HG02973 (cell line): Measurements from ENCODE around the gene HPD.

Source experiments
- ATAC-seq: cut with Tn5 transposase; IDR thresholded peaks from one replicate; pipeline ENCODE4 v1.9.1; 2021; ENCODE audit warnings: moderate library complexity; ENCODE audit not compliant: unreplicated experiment

Gene HPD

DNA sequence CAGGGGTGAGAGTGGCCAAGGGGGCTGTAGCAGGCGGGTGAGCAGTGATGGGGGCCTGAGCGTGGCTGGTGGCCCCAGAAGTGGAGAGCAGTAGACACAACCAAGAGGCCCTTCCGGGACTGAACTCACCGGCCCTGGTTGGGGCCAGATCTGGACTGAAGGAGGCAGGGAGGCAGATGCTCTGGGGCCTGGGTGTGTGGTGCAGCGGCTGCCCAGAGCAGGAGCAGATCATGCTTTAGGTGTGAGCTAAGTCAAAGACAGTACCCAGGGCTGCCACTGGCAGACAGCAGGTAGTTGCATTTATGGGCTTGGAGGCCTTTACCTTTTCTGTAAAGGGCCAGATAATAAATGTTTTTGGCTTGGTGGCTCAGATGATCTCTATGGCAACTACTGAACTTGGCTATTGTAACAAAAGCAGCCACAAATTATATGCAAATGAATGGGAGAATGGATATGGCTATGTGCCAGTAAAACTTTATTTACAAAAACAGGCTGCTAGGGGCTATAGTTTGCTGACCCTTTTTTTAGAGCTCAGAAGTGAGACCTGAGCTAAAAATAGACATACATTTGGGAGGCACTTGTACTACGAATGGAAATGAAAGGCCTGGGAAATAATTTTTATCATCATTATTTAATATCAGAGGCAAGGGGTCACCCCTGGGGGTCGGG, 29.3 kb downstream of the HPD start:
- no peak for ATAC-seq

DNA sequence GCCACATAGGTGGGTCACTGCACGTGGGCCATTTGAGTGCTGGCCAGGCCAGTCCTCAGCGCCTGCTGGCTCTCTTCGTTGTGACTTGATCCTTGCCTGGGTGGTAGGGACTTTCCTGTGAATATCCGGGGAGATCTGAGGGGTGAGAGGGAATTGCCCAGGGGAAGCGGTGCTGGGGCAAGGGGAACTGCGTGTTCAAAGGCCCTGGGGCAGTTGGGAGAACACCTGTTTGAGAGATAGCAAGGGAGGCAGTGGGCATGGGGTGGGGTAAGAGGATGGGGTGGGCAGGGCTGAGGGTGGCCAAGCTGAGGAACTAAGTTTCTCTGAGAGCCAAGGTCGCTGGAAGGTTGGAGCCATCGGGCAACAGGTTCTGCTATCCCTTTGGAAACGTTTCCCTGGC, 29.8 kb downstream of the HPD start:
- no peak for ATAC-seq

DNA sequence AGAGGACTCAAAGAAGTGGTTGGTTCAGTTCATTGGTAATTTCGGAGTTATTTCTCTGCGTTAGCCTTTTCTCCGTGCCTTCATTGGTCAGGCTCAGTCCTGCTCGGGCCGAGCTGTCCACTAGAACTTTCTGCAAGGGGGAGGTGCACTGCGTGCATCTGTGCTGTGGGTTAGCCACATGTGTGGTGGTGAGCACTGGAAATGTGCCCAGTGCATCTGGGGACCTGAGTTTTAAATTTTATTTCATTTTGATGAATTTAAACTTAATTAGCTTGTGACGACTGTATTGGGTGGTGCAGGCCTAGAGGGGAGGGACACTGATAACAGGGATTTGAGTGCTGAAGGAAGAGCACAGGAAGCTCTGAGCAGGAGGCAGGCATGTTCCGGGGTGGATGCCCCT, 30.4 kb downstream of the HPD start:
- ATAC-seq: no peak

DNA sequence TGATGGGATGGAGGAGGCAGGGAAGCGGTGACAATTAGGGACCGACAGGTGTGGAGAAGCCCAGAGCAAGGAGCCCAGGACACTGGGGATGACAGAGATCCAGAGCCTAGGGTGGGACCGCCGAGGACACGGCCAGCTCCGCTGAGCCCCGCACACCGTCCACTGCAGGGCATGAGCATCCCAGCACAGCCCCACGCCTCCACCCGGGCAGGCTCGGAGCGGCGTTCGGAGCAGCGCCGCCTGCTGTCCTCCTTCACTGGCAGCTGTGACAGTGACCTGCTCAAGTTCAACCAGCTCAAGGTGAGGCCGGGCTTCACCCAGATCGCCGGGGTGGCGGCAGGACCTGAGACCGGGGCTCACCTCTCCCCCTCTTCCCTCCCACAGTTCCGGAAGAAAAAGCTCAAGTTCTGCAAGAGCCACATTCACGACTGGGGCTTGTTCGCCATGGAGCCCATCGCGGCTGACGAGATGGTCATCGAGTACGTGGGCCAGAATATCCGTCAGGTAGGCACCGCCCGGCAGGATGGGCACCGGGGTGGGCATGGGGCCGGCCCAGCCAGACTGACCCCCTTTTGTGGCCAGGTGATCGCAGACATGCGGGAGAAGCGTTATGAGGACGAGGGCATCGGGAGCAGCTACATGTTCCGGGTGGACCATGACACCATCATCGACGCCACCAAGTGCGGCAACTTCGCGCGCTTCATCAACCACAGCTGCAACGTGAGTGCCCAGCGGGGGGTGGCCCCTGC, 31.1 kb downstream of the HPD start:
- ATAC-seq: no peak

DNA sequence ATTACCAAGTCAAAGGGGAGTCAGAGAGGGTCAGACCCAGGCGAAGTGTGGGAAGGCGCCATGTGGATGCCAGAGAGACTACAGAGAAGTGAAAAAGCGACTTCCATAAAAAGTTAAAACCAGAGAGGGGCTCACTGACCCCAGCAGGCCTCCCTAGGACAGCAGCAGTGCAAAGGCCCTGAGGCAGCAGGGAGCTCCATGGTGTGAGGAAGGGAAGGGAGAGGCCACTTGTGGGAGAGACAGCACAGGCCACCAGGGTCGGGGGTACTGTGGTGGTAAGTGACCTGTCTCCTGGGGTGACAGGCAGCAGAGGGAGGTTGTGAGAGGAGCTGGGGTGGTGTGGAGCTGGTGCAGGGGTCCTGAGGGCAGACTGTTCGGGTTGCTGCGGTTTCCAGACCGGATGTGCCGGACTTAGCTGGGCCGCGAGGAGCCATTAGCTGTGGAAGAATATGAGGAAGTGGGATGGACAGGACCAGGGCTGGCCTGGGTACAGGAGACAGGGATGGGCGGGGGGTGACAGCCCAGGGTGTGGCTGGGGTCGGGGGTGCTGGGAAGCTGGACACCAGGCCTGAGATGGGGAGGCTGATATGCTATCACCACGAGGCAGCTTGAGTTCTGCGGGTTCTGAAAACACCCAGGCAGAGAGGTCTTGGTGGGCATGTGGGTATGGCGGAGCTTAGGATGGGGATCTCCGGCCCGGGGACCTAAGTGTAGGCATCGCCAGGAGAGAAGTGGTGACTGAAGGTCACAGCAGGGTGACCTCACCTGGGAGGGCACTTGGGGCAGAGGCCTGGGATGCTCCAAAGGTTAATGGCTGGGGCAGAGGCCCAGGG, 32.1 kb downstream of the HPD start:
- ATAC-seq: no peak

DNA sequence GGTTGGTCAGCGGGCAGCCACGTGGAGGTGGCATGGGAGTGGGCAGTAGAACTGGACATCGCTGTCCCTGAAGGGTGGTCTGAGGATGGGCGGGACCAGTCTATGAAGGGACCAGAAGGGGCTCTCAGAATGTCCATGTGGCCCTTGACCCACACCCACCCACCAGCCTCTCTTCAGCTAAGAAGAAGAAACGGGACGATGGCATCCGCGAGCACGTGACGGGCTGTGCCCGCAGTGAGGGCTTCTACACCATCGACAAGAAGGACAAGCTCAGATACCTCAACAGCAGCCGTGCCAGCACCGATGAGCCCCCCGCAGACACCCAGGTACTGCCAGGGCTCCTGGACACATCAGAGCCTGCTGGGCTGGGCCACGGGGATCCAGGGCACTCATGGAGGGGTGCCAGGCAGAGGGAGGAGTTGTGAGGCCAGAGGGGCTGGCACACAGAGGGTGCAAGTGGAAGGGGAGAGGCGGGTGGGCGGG, 33.6 kb downstream of the HPD start:
- ATAC-seq: no peak

DNA sequence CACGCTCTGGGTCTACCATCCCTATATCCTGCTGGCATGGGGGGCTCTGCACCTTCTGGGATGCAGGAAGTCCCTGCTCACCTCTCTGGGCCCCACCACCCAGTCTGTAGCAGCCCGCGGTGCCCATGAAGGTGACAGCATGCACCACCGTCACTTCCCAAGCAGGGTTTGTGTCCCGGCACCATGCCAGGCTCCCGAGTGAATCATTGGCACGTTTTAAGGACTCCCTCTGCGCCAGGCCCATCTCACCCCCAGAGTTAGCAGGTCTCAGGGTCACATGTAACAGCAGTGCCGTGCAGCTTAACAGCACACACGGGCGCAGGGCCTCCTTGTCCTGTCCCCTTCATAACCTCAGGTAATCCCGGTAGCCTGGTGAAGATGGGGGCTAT, 34.9 kb downstream of the HPD start:
- no peak for ATAC-seq

DNA sequence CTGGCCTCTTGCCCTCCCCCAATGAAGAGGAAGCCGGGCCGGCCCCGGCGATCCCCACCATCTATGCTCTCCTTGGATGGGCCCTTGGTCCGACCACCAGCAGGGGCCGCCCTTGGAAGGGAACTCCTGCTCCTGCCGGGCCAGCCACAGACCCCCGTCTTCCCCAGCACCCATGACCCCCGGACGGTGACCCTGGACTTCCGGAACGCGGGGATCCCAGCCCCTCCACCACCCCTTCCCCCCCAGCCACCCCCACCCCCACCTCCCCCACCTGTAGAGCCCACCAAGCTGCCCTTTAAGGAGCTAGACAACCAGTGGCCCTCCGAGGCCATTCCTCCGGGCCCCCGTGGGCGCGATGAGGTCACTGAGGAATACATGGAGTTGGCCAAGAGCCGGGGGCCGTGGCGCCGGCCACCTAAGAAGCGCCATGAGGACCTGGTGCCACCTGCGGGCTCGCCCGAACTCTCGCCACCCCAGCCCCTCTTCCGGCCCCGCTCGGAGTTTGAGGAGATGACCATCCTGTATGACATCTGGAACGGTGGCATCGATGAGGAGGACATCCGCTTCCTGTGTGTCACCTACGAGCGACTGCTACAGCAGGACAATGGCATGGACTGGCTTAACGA, 35.4 kb downstream of the HPD start:
- ATAC-seq: no peak

DNA sequence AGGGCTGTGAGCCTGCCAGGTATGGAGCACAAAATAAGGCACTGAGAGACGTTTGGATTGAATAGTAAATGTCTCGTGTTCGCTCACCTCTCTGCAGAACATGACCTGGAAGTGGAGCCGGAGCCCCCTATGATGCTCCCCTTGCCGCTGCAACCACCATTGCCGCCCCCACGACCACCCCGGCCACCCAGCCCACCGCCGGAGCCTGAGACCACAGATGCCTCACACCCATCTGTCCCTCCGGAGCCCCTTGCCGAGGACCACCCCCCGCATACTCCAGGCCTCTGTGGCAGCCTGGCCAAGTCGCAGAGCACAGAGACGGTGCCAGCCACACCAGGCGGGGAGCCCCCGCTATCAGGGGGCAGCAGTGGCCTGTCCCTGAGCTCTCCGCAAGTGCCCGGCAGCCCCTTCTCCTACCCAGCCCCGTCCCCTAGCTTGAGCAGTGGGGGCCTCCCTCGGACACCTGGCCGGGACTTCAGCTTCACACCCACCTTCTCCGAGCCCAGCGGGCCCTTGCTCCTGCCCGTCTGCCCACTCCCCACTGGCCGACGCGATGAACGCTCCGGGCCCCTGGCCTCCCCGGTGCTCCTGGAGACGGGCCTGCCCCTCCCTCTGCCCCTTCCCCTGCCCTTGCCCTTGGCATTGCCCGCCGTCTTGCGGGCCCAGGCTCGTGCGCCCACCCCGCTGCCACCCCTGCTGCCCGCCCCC, 36.1 kb downstream of the HPD start:
- no peak for ATAC-seq

DNA sequence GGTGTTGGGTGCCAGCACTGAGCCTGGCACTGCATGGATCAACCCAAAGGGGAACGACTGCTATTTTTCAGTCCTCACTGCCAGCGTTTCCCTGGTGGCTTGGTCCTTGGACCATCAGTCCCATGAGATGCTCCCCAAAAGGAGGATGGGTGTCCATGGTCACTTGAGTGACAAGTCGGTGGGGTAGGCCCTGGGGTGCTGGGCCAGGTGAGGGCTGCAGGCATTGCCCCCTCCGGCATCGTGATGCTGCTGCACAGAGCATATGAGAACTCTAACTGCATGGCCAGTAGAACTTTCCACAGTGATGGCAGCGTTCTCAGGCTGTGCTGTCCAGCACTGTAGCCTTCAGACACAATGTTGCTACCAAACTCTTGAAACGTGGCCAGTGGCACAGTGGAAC, 38.6 kb downstream of the HPD start:
- ATAC-seq: no peak

DNA sequence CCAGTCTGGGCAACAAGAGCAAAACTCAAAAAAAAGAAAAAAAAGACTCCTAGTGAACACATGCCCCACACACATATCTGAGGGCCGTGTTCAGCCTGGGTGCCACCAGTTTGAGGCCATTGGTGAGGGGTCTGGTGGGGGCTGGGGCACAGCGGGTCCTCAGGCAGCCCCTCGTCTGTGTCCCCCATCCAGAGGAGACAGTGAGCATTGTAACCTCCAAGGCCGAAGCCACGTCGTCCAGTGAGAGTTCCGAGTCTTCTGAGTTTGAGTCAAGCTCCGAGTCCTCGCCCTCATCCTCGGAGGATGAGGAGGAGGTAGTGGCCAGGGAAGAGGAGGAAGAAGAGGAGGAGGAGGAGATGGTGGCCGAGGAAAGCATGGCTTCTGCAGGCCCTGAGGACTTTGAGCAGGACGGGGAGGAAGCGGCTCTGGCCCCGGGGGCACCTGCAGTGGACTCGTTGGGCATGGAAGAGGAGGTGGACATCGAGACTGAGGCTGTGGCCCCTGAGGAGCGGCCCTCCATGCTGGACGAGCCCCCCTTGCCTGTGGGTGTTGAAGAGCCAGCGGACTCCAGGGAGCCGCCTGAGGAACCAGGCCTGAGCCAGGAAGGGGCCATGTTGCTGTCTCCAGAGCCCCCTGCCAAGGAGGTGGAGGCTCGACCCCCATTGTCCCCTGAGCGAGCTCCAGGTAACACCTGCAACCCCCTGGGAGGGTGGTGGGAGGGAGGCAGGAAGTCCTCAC, 39.3 kb downstream of the HPD start:
- ATAC-seq: no peak

DNA sequence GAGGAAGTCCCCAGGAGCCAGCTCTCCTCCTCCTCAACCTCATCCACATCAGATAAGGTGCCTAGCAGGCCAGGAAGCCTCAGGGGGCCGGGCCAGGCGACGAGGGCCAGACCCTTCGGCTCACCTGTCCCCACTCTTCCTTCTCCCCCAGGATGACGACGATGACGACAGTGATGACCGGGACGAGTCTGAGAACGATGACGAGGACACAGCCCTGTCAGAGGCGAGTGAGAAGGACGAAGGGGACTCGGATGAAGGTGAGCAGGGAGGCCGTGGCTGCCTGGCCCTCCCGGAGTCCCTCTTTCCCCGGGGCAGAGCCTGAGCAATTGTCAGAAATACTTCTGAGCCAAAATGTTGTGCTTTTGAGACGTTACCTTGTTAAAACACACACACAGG, 41.0 kb downstream of the HPD start:
- ATAC-seq: no peak

DNA sequence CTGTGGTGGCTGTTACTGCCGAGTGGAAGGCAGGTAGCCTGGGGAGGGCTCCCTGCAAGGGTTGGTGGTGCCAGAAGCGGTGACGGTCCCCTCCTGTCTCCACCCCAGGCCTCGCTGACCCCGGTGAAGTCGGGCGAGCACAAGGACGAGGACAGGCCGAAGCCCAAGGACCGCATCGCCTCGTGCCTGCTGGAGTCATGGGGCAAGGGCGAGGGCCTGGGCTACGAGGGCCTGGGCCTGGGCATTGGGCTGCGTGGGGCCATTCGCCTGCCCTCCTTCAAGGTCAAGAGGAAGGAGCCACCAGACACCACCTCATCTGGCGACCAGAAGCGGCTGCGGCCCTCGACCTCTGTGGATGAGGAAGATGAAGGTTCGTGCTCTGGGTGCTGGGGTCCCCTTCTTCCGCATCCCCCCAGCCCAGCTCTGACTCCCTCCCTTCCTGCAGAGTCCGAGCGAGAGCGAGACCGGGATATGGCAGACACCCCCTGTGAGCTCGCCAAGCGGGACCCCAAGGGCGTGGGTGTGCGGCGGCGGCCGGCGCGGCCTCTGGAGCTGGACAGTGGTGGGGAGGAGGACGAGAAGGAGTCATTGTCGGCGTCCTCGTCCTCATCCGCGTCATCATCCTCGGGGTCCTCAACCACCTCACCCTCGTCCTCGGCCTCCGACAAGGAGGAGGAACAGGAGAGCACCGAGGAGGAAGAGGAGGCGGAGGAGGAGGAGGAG, 41.6 kb downstream of the HPD start:
- ATAC-seq: no peak

DNA sequence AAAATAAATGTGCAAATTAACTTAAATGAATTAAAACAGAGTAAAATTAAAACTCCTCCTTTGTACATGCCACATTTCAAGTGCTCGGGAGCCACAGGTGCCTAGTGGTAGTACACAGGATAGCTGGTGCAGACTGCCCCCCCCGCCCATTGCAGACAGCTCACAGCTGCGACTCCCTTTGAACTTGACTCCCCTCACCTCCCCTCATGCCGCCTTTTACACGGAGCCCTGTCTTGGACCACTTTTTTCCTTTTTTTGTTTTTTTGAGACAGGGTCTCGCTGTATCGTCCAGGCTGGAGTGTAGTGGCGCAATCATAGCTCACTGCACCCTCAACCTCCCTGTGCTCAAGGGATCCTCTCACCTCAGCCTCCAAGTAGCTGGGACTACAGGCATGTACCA, 43.4 kb downstream of the HPD start:
- no peak for ATAC-seq

DNA sequence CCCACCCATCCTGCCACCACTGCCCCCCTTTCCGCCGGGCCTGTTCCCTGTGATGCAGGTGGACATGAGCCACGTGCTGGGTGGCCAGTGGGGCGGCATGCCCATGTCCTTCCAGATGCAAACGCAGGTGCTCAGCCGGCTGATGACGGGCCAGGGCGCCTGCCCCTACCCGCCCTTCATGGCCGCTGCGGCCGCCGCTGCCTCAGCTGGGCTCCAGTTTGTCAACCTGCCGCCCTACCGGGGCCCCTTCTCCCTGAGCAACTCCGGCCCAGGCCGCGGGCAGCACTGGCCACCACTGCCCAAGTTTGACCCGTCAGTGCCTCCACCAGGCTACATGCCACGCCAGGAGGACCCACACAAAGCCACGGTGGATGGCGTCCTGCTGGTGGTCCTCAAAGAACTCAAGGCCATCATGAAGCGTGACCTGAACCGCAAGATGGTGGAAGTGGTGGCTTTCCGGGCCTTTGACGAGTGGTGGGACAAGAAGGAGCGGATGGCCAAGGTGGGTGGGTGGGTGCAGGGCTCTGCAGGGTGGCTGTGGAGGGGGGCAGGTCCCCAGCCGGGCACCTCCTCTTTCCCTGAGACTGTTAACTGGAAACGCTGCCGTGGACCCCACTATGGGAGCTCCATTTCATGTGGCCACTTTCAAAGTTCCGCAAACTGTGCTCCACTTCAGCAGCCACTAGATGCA, 44.1 kb downstream of the HPD start:
- no peak for ATAC-seq

DNA sequence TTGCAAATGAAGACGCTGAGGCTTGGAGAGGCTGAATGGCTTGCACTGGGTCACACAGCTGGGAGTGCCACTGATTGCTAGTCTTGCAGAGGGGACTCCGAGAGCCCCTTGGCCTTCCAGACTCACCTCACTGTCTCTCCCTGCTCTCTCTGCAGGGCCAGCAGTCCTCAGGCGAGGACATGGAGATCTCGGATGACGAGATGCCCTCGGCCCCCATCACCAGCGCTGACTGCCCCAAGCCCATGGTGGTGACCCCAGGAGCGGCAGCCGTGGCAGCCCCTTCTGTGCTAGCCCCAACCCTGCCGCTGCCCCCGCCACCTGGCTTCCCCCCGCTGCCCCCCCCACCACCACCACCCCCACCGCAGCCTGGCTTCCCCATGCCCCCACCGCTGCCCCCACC, 44.7 kb downstream of the HPD start:
- ATAC-seq: no peak

DNA sequence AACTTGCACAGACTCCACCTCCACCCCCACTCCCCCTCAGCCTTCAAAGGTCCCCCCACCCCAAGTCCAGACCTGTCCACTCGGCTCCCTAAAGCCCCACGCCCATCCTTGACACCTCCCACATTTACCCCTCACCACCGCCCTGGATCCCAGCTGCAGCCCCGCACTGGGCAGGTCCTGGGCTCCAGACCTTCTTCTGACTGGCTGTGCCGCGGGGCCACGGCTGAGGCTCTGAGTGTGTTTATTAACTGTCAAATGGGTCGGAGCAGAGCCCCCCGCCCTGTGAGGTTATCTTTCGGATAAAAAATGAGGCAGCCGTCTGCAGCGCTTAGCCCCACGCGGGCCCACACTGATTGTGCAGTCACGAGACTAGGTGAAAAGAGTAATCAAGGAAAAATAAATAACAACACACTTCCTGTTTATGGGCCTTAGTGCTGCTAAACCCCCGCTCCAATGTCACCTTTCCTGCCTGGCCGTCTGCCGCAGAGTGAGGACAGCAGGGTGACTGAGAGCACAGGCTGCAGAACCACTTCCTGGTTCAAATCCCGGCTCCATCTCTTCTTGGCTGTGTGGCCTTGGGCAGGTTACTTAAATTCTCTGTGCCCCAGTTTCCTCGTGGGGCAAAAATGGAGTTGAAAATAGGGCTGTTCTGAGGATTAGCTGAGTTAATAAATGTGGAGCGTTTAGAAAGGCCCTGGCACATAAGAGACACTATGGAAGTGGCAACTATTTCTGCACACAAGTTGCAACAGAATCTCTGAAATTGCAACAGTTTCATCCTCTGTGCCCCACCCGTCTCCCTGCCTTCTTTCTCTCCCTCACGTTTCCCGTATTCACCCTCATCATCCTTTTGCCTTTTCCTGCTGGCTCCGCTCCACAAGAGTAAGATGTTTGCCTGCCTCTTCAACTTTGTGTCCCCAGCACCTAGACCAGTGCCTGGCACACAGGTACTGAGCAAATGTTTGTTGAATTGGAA, 45.5 kb downstream of the HPD start:
- ATAC-seq: no peak
